SIG-M5 treated with dmso at 0.1 percent for 504 hours (cell line): ENCODE data around the gene EXOC6.
A peak's percentile ranks its signal among the peaks of the same experiment; 100 is the strongest.

Source experiments
- DNase-seq: peaks from one replicate; lab custom pipeline; 2025; ENCODE audit not compliant: unreplicated experiment; lab: John Stamatoyannopoulos, UW

Gene EXOC6

GRCh38 chr10:93006435-93007039, 158.2 kb downstream of the EXOC6 start:
- DNase-seq = peak; percentile 6

DNA sequence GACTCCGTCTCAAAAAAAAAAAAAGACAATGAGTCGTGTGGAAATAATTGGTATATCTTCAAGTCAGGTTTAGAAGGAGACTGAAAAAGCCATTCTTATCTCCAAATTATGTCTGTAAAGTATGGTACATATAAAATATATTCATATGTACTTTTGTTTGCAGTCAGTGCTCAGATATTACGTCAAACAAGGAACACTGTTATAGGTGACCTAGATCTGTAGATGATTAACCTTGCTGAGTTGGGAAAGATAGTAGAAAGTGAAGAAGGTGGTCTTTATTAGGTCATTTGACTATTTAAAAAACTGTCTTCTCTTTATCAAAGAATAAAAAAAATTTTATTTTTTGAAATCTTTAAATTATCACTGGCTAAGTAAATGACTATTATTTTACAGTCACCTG, 167.4 kb downstream of the EXOC6 start:
- no peak for DNase-seq

GRCh38 chr10:93023013-93023650, 174.8 kb downstream of the EXOC6 start:
- DNase-seq = no peak

DNA sequence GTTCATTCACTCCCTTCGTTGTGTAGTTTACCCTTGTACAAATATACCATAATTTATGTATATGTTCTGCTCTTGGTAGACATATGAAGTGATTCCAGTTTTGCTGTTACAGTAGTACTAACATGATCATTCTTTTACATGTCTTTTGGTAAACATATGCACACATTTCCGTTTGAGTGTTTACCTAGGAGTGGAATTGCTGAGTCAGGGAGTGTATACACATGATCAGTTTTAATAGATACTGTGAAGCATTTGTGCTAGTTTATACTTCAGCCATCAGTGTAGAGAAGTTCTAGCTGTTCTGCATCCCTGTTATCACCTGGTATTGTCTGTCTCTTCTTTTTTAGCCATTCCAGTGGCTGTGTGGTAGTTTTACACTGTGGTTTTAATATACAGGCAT, 177.8 kb downstream of the EXOC6 start:
- DNase-seq = no peak

GRCh38 chr10:93027508-93027907, 179.2 kb downstream of the EXOC6 start:
- no peak for DNase-seq

DNA sequence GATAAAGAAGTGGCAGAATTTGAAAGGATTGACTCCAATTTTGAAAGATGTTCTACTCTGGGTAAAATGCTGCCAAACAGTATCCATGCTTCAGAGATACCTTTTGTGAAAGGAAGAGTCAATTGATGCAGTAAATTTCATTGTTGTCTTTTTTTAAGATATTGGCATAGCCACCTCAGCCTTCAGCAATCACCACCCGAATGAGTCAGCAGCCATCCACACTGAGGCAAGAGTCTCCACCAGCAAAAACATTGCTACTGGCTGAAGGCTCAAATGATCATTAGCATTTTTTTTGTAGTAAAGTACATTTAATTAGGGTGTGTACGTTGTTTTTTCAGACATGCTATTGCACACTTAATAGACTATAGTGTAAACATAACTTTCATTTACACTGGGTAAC, 180.6 kb downstream of the EXOC6 start:
- DNase-seq = no peak

DNA sequence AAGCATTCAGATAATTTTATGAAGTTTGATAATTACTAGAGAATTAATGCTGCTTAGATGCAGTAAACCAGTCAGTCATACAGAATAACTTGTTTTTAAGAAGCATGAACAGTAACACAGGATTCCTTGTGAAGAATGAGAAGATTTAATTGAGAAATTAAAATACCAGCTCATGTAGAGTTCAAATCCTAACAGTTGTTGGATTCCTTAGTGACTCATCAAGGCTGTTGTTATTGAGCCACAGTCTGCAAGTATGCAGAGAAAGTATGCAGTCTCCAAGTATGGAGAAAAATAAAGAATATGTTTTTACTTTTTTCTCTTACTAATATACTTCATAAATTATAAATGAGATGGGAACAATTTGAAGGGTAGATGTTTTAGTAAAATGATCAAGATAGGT, 182.1 kb downstream of the EXOC6 start:
- DNase-seq = no peak

GRCh38 chr10:93032105-93032808, 183.9 kb downstream of the EXOC6 start:
- no peak for DNase-seq

DNA sequence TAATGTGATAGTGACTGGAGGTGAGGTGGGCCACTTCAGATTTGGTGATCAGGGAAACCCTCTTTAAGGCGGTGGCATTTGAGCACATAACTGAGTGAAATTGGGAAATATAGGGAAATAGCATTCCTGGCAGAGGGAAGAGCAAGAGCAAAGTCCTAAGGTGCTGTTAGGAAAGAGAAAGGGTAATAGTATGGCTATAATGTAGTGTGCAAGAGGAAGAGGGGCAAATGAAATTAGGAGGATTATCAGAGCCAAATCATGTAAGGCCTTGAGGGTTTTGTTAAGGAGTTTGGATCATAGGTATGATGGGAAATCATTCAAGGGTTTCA, 184.5 kb downstream of the EXOC6 start:
- DNase-seq = no peak

DNA sequence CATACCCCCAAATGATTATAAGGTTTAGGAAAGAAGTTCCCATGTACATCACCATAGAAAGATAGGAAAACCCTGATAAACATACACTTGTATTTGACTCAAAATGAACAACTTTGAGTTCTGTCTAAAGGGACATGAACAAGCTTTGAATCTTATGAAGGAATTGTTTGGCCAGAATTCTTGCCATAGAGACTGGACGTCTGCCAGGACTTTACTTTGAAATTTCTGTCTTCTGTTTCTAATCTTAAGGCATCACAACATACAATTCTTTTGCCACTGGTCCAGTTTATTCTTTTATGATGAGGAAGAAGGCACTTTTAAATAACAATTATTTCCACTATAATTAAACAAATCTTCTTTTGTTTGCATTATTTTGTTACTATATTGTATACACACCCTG, 186.1 kb downstream of the EXOC6 start:
- no peak for DNase-seq

- DNase-seq = no peak
Observed at GRCh38 chr10:93039110-93039509, 190.8 kb downstream of the EXOC6 start.

DNA sequence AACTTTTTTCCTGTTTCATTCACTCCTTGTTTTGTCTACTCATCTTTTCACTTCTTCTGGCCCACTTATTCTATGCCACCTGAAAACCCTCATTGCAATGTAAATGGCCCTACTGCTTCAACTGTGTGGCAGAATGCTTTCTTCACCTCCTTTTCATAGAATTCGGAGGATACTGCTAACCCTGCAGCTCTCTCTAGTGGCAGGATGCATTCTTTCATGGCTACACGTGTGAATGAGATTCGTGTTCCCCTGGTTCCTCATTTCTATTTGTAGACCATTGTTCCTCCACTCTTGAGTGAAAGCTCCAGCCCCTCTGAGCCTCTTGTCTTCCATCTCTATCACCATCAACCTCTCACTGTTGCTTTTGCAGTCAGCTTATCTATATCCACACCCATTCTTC, 191.4 kb downstream of the EXOC6 start:
- peak; percentile 79 for DNase-seq

DNA sequence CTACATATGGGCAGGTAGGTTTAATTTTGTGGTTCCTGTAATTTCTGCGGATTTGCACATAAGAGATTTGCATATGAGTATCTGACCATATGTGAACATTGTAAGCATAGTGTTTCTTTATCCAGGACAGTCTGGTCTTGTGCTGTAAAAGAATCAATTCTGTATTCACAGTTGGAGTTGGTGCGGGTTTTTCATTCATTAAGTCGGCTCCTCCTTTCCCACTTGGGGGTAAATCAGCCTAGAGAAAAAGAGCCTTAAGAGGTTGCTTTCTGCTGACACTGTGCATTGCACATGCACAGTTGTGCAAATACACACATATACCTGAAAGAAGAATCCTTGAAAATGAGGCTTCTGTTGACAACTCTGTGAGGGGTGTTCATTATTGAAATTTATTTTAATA, 206.2 kb downstream of the EXOC6 start:
- DNase-seq = no peak

DNA sequence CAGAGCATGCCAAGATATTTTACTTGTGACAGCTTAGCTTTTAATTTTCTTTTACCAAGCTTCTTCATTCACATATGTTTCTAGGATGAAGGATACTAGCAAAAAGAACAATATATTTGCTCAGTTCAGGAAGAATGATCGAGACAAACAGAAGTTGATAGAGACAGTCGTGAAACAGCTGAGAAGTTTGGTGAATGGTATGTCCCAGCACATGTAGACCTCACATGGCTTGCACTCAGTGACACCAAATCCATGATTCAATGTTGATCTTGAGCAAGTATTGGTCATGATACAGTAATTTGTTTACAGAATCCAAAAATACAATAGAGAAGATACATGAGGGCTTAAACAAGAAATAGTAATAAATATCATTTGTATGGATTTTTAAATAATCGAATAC, 209.8 kb downstream of the EXOC6 start:
- DNase-seq = no peak

GRCh38 chr10:93059975-93060886, 211.9 kb downstream of the EXOC6 start, which contains the start of gene CYP26C1:
CYP26C1 (plus strand) TSS chr10:93060798; CDS start chr10:93061264, 466 bp downstream.
- DNase-seq = no peak

GRCh38 chr10:93060887-93061593, 212.7 kb downstream of the EXOC6 start:
- no peak for DNase-seq

GRCh38 chr10:93061594-93062513, 213.5 kb downstream of the EXOC6 start:
- no peak for DNase-seq

DNA sequence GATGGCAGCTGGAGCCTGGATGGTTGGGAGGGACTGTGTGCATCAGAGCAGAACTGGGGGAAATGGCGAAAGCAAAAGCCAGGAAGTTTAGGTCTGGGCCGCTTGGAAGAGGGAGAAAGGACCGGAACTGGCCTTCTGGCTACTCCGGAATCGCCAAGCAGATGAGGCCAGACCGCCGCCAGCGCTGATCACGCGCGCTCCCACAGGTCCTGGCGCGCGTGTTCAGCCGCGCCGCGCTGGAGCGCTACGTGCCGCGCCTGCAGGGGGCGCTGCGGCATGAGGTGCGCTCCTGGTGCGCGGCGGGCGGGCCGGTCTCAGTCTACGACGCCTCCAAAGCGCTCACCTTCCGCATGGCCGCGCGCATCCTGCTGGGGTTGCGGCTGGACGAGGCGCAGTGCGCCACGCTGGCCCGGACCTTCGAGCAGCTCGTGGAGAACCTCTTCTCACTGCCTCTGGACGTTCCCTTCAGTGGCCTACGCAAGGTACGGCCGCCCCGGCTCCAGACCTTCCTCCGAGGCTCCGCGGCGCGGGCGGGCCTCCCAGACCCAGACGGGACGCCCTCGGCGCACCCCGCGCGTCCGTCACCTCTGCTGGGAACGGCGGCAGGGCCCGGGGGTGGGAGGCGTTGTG, 214.3 kb downstream of the EXOC6 start:
- DNase-seq = no peak
